Gastroesophageal sphincter (tissue), 3 donors: ENCODE results near the gene METTL26.

Source experiments
- POLR2A ChIP-seq, 2 donors: fragments of 450-650 bp; IDR thresholded peaks; one replicate each; pipeline ENCODE4 v1.6.1; 2017; ENCODE audit warnings: antibody characterized with exemption in 2 of 2, mild to moderate bottlenecking in 2 of 2, moderate library complexity in 1 of 2
- TF ChIP-seq, protein P1 (sequence below), 4 experiments: fragments of 200-600 bp in 2 of 4; fragments of 450-650 bp in 2 of 4; sonication (generic) in 1 of 4; IDR thresholded peaks; one replicate each; pipeline ENCODE4 v1.5.1; 2017 to 2019; ENCODE audit warnings: antibody characterized with exemption in 4 of 4, mild to moderate bottlenecking in 2 of 4, moderate library complexity in 2 of 4

GRCh38 chr16:674968-675883 lies 39.1 kb upstream of the METTL26 start, which contains the start of gene RHBDL1:
- TF ChIP-seq, protein P1, sequence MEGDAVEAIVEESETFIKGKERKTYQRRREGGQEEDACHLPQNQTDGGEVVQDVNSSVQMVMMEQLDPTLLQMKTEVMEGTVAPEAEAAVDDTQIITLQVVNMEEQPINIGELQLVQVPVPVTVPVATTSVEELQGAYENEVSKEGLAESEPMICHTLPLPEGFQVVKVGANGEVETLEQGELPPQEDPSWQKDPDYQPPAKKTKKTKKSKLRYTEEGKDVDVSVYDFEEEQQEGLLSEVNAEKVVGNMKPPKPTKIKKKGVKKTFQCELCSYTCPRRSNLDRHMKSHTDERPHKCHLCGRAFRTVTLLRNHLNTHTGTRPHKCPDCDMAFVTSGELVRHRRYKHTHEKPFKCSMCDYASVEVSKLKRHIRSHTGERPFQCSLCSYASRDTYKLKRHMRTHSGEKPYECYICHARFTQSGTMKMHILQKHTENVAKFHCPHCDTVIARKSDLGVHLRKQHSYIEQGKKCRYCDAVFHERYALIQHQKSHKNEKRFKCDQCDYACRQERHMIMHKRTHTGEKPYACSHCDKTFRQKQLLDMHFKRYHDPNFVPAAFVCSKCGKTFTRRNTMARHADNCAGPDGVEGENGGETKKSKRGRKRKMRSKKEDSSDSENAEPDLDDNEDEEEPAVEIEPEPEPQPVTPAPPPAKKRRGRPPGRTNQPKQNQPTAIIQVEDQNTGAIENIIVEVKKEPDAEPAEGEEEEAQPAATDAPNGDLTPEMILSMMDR (IDR thresholded peaks at IDR 0.05) = no peak
- TF ChIP-seq POLR2A (IDR thresholded peaks at IDR 0.05) = no peak
